Sigmoid colon (tissue), 7 donors: ENCODE results near the gene NT5DC1. TPM values are rescaled to one million over a fixed set of nuclear protein-coding genes. Genes with fewer than 3 reads are reported as not detected.
A peak's percentile ranks its signal among the peaks of the same experiment; 100 is the strongest.

Experiments used
- DNase-seq: peaks from one replicate; pipeline ENCODE4 v3.0.0-alpha.2; 2019
- H3K27ac ChIP-seq, 4 donors: fragments of 200-600 bp; sonication (generic); one replicate each; pipeline ENCODE4 v1.5.1; 2016 to 2019; ENCODE audit warnings: mild to moderate bottlenecking in 1 of 4
- H3K27me3 ChIP-seq, 3 donors: fragments of 200-600 bp; sonication (generic); one replicate each; pipeline ENCODE4 v1.5.1; 2019; ENCODE audit warnings: mild to moderate bottlenecking in 1 of 3
- H3K36me3 ChIP-seq, 4 donors: fragments of 200-600 bp; sonication (generic); one replicate each; pipeline ENCODE4 v1.5.1; 2016 to 2019
- H3K4me1 ChIP-seq, 4 donors: fragments of 200-600 bp; sonication (generic); one replicate each; pipeline ENCODE4 v1.5.1; 2017 to 2019
- H3K4me3 ChIP-seq, 4 donors: fragments of 200-600 bp; sonication (generic); one replicate each; pipeline ENCODE4 v1.5.1; 2017 to 2019; ENCODE audit warnings: mild to moderate bottlenecking in 2 of 4, moderate library complexity in 1 of 4
- H3K9me3 ChIP-seq, 4 donors: fragments of 200-600 bp in 3 of 4; sonication (generic) in 3 of 4; one replicate each; pipeline versions ENCODE4 v1.5.1 to v1.6.1; 2013 to 2019
- EP300 ChIP-seq, 4 donors: sonication (generic); formaldehyde crosslinking; IDR thresholded peaks; one replicate each; pipeline ENCODE4 v1.6.1; 2017; ENCODE audit warnings: antibody characterized with exemption in 4 of 4
- POLR2A ChIP-seq, 2 donors: fragments of 450-650 bp; IDR thresholded peaks; one replicate each; pipeline ENCODE4 v1.6.1; 2016; ENCODE audit warnings: antibody characterized with exemption in 2 of 2, mild to moderate bottlenecking in 2 of 2, moderate library complexity in 2 of 2
- POLR2AphosphoS5 ChIP-seq, 4 donors: sonication (generic); formaldehyde crosslinking; IDR thresholded peaks; one replicate each; pipeline ENCODE4 v1.6.1; 2017; ENCODE audit warnings: antibody characterized with exemption in 4 of 4
- WGBS, 2 donors: extraction: QIAGEN DNeasy Blood & Tissue Kit; methylation state at CpG; one replicate each; pipeline ENCODE4 v1.1.7; 2013; 5-methylcytosine and 5-hydroxymethylcytosine counted together
- intact Hi-C: fragments of 100-400 bp; cut with DNase I; formaldehyde crosslinking; loops from one replicate; pipeline ENCODE4 v1.15.1; 2023
- polyA plus RNA-seq, 3 donors: library from polyadenylated mRNA; stranded (reverse); fragments of 200-250 nt; gene quantifications; one replicate each; pipeline ENCODE4 v1.2.3, GENCODE V29; 2013
- total RNA-seq, 4 donors: library from RNA; depleted of rRNA; stranded (reverse); fragments of >200 nt; gene quantifications; one replicate each; pipeline ENCODE4 v1.1.0, GENCODE V29; 2016
- TF ChIP-seq, protein P1 (sequence below), 4 experiments: fragments of 450-650 bp in 3 of 4; fragments of 200-600 bp in 1 of 4; IDR thresholded peaks; one replicate each; pipeline ENCODE4 v1.5.1; 2016 to 2019; ENCODE audit warnings: antibody characterized with exemption in 4 of 4, mild to moderate bottlenecking in 3 of 4, moderate library complexity in 2 of 4
- donor health status: healthy with polysubstance abuse.
- donor health status: Bipolar disorder and iron deficiency.
- donor health status: healthy.

The NT5DC1 gene
- total and polyA plus RNA-seq, 7 donors: 8.2 to 21.7 (median 9.9) TPM

DNA sequence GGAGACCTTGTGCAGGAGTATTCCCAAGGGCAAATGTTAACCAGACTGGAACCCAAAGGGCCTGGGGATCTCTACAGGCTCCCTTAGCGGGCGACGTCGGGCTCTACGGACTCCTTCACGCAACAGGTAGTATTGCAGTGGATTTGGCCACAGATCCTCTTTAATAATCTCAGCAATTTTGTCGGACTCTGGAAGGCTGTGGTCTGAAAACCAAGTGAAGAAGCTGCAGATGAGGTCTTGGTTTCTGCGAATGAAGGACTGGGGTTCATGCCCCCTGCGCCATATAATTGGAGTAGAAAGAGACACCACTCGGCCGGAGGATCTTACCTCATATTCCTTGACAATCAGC is 177.8 kb downstream of the NT5DC1 start:
- peaks cover 0 to 61% (median 51%) of the 10 kb centered on the region in 4 donors for H3K4me1 ChIP-seq
- intact Hi-C loops: loop anchor here (2.0 to 5.0 kb wide), 3 partner anchors 24 to 294 kb away; partner anchors contain the start of genes CALHM5, RWDD1 and TSPYL4
- H3K27me3 ChIP-seq: no peaks in the 10 kb centered on the region
- no peak for DNase-seq
- H3K27ac ChIP-seq: peak overlapping the region; percentile 98 to 100 (median 99)
- peak overlapping the region; percentile 87 to 94 (median 92) for H3K4me3 ChIP-seq
- no peaks in the 10 kb centered on the region for H3K9me3 ChIP-seq
- H3K36me3 ChIP-seq: peaks cover 0 to 13% (median 4%) of the 10 kb centered on the region in 4 donors
- 73 to 81% methylated on average over 11 of the region's 11 CpGs for WGBS, 2 donors
- TF ChIP-seq, protein P1, sequence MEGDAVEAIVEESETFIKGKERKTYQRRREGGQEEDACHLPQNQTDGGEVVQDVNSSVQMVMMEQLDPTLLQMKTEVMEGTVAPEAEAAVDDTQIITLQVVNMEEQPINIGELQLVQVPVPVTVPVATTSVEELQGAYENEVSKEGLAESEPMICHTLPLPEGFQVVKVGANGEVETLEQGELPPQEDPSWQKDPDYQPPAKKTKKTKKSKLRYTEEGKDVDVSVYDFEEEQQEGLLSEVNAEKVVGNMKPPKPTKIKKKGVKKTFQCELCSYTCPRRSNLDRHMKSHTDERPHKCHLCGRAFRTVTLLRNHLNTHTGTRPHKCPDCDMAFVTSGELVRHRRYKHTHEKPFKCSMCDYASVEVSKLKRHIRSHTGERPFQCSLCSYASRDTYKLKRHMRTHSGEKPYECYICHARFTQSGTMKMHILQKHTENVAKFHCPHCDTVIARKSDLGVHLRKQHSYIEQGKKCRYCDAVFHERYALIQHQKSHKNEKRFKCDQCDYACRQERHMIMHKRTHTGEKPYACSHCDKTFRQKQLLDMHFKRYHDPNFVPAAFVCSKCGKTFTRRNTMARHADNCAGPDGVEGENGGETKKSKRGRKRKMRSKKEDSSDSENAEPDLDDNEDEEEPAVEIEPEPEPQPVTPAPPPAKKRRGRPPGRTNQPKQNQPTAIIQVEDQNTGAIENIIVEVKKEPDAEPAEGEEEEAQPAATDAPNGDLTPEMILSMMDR (IDR thresholded peaks at IDR 0.05): no peak
- TF ChIP-seq EP300 (IDR thresholded peaks at IDR 0.05): no peak
- no peak for TF ChIP-seq POLR2A (IDR thresholded peaks at IDR 0.05)
- TF ChIP-seq POLR2AphosphoS5 (IDR thresholded peaks at IDR 0.05): no peak

DNA sequence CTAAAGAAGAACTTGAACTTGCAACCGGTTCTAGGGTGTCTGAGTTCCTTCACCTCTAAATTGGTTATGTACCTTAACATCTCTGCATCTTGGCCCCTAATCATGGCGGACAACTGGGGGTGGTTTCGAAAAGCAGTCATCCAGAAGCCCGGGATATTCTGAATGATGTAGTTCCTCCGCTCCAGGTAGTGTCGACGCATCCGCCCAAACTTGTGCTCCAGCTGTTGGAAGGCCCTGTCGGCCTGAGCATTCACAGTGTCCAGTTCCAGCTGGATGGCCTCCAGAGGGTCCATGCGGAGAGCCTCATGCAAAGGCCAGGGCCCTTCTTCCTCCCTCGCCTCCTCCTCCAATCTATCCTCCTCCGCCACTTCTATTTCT is 178.2 kb downstream of the NT5DC1 start:
- peaks cover 0 to 61% (median 51%) of the 10 kb centered on the region in 4 donors for H3K4me1 ChIP-seq
- H3K27ac ChIP-seq: peak overlapping the region; percentile 98 to 100 (median 99)
- DNase-seq: peak; percentile 88
- intact Hi-C loops: loop anchor here (1.0 to 5.0 kb wide), 4 partner anchors 24 to 293 kb away; partner anchors contain the start of genes CALHM5, RWDD1 and TSPYL4
- WGBS, 2 donors: 3 to 13% methylated on average over 12 of the region's 12 CpGs
- no peaks in the 10 kb centered on the region for H3K9me3 ChIP-seq
- H3K36me3 ChIP-seq: peaks cover 0 to 11% (median 4%) of the 10 kb centered on the region in 4 donors
- no peaks in the 10 kb centered on the region for H3K27me3 ChIP-seq
- H3K4me3 ChIP-seq: peak overlapping the region; percentile 87 to 94 (median 92)
- TF ChIP-seq EP300 (IDR thresholded peaks at IDR 0.05) (no peak), POLR2AphosphoS5 (IDR thresholded peaks at IDR 0.05) (no peak), POLR2A (IDR thresholded peaks at IDR 0.05) (no peak)
- TF ChIP-seq, protein P1 (IDR thresholded peaks at IDR 0.05): no peak

DNA sequence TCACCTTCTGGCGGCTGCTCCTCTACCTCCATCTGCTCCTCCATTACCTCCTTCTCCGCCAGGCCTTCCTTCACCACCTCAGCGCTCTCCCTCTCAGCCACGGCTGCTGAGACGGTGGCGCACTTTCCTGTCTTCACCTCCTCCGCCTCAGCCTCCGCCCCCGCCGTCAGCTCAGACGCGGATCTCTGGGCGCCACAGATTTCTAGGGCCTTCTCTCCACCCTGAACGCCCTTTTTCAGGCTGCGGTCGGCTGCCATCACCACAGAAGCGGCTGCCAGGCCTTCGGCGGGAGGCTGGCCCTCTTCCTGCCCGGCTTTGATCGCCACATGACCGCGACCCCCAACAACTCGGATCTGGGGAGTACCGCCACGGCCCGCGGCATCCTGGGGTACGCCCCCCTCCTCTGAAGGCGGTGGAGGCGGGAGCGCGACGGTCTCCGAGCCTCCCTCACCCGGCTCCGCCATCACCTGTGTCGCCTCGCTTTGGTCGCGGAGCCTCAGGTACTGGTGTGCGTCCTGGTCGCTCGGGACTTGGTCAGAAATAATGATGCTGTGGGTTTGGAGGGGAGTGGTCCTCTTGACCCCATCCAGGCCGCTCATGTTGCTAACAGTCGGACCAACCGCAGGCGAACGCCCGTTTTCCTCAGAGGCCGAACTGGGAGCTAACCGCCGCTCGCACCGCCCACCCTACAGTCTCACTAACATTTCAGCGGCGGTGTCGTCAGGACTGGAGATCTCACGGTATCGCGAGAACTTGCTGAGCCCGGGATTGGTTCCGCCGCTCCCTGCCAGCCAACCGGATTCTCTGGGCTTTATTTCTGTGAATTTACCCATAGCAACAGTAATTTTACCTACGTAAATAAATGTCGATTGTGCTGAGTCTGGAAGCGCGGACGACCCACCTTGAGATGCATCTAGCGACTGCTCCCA is 178.8 kb downstream of the NT5DC1 start, which contains the start of gene TSPYL1:
Gene TSPYL1 (minus strand): TSS at position 699 of the 929 bp plus-strand sequence. CDS start 100 bp downstream, at position 599.
- H3K27ac ChIP-seq: peak within 1 kb of the TSS; percentile 98 to 100 (median 99)
- H3K4me1 ChIP-seq: peaks cover 0 to 55% (median 49%) of the 10 kb centered on the region in 4 donors
- intact Hi-C loops: loop anchor here (1.0 to 5.0 kb wide), 4 partner anchors 25 to 293 kb away; partner anchors contain the start of genes CALHM5, RWDD1 and TSPYL4
- H3K9me3 ChIP-seq: no peaks in the 10 kb centered on the region
- 0% methylated on average over 71 of the region's 71 CpGs for WGBS, 2 donors
- H3K36me3 ChIP-seq: peaks cover 0 to 5% (median 1%) of the 10 kb centered on the region in 4 donors
- peak within 1 kb of the TSS; percentile 87 to 94 (median 92) for H3K4me3 ChIP-seq
- TF ChIP-seq POLR2AphosphoS5 (IDR thresholded peaks at IDR 0.05) (peak; percentile 99 to 100 (median 99)), POLR2A (IDR thresholded peaks at IDR 0.05) (peak; percentile 98), EP300 (IDR thresholded peaks at IDR 0.05) (no peak)
- TF ChIP-seq, protein P1 (IDR thresholded peaks at IDR 0.05): no peak
- DNase-seq: peak; percentile 98
- H3K27me3 ChIP-seq: no peaks in the 10 kb centered on the region

DNA sequence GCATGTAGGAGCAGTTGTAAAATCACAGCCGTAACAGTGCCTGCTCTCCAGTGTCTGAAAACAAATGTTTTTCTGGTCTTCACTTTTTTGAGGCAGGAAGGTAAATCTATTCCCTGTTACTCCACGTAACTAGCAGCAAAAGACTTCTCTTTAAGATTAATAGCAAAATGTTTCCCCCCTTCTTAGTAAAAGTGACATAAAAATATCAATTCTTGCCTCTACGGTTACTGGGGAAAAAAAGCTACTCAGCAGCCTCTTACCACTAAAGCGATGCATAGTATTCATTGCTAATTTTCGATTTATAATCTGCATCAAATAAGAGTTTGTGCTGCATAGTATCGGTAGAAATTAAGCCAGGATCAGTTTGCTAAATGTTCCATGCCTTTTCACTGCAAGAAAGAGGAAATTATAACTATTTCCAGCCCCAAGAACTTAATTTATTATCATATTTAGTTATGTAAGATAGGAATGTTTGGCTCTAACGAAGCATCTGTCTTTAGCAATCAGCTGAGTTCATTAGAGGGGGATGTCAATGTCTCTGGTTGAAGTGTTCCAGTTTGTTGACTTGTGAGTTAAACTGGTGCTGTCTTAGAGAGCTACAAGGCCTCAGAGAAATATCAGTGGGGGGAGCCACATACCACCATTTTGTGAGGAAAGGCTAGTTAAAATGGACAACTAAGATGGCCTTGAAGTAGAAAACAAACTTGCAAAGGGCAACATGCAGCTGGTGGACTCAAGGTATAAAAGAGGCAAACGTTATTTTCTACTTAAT is 179.7 kb downstream of the NT5DC1 start:
- H3K27me3 ChIP-seq: no peaks in the 10 kb centered on the region
- no peak for DNase-seq
- no peak for TF ChIP-seq POLR2AphosphoS5 (IDR thresholded peaks at IDR 0.05)
- TF ChIP-seq EP300 (IDR thresholded peaks at IDR 0.05): no peak
- TF ChIP-seq, protein P1 (IDR thresholded peaks at IDR 0.05): no peak
- TF ChIP-seq POLR2A (IDR thresholded peaks at IDR 0.05): no peak
- peaks cover 0 to 46% (median 41%) of the 10 kb centered on the region in 4 donors for H3K4me1 ChIP-seq
- no peaks in the 10 kb centered on the region for H3K9me3 ChIP-seq
- peak overlapping the region; percentile 87 to 94 (median 92) for H3K4me3 ChIP-seq
- intact Hi-C loops: no loop called here
- H3K36me3 ChIP-seq: peaks cover 0 to 5% (median 0%) of the 10 kb centered on the region in 4 donors
- WGBS, 2 donors: 9 to 13% methylated on average over 8 of the region's 8 CpGs
- H3K27ac ChIP-seq: peak overlapping the region; percentile 98 to 100 (median 99)
